Uterus (tissue), 4 donors: ENCODE measurements around the gene SNX8. TPM values are rescaled to one million over a fixed set of nuclear protein-coding genes. Genes with fewer than 3 reads are reported as not detected.

Source experiments
- DNase-seq, 2 donors: peaks; one replicate each; pipeline ENCODE4 v3.0.0-alpha.2; 2019 to 2020
- H3K27ac ChIP-seq, 2 donors: fragments of 200-600 bp; sonication (generic); 1 replicate in 1 of 2; 2 replicates in 1 of 2; pipeline ENCODE4 v1.5.1; 2016 to 2018
- H3K27me3 ChIP-seq, 2 donors: fragments of 200-600 bp; sonication (generic); one replicate each; pipeline ENCODE4 v1.5.1; 2018 to 2019; ENCODE audit warnings: control low read depth in 1 of 2
- H3K36me3 ChIP-seq, 2 donors: fragments of 200-600 bp; sonication (generic); one replicate each; pipeline ENCODE4 v1.5.1; 2019; ENCODE audit warnings: control low read depth in 1 of 2
- H3K4me1 ChIP-seq, 2 donors: fragments of 200-600 bp; sonication (generic); one replicate each; pipeline ENCODE4 v1.5.1; 2018 to 2019; ENCODE audit warnings: control low read depth in 1 of 2
- H3K4me3 ChIP-seq, 2 donors: fragments of 200-600 bp; sonication (generic); 1 replicate in 1 of 2; 2 replicates in 1 of 2; pipeline ENCODE4 v1.5.1; 2018 to 2019; ENCODE audit warnings: mild to moderate bottlenecking in 1 of 2
- H3K9me3 ChIP-seq, 2 donors: fragments of 200-600 bp; sonication (generic); one replicate each; pipeline ENCODE4 v1.5.1; 2019; ENCODE audit warnings: control low read depth in 1 of 2
- POLR2A ChIP-seq, 2 donors: fragments of 450-650 bp; IDR thresholded peaks; one replicate each; pipeline ENCODE4 v1.6.1; 2016; ENCODE audit warnings: antibody characterized with exemption in 2 of 2, mild to moderate bottlenecking in 1 of 2, moderate library complexity in 1 of 2
- intact Hi-C: fragments of 100-400 bp; cut with DNase I; formaldehyde crosslinking; loops from one replicate; pipeline ENCODE4 v1.15.1; 2023; ENCODE audit warnings: low total_unique reads
- total RNA-seq, 4 donors: library from RNA; depleted of rRNA in 3 of 4; stranded (reverse); fragments of >200 nt in 3 of 4; gene quantifications; one replicate each; pipeline versions ENCODE4 v1.1.0 to v1.2.4, GENCODE V29; 2014 to 2023
- TF ChIP-seq, protein P1 (sequence below), 4 experiments: fragments of 200-600 bp in 2 of 4; fragments of 450-650 bp in 2 of 4; sonication (generic) in 2 of 4; IDR thresholded peaks; one replicate each; pipeline ENCODE4 v1.5.1; 2016 to 2019; ENCODE audit warnings: antibody characterized with exemption in 4 of 4, mild to moderate bottlenecking in 2 of 4, moderate library complexity in 1 of 4
- donor health status: DM: yes; HTN: yes; CAD: no.

Gene SNX8, protein sequence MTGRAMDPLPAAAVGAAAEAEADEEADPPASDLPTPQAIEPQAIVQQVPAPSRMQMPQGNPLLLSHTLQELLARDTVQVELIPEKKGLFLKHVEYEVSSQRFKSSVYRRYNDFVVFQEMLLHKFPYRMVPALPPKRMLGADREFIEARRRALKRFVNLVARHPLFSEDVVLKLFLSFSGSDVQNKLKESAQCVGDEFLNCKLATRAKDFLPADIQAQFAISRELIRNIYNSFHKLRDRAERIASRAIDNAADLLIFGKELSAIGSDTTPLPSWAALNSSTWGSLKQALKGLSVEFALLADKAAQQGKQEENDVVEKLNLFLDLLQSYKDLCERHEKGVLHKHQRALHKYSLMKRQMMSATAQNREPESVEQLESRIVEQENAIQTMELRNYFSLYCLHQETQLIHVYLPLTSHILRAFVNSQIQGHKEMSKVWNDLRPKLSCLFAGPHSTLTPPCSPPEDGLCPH
- total RNA-seq = 10 to 100 TPM in 3 of 4 donors, under 1 TPM in 1; 0.29 to 75.3 (median 30.5) TPM

DNA sequence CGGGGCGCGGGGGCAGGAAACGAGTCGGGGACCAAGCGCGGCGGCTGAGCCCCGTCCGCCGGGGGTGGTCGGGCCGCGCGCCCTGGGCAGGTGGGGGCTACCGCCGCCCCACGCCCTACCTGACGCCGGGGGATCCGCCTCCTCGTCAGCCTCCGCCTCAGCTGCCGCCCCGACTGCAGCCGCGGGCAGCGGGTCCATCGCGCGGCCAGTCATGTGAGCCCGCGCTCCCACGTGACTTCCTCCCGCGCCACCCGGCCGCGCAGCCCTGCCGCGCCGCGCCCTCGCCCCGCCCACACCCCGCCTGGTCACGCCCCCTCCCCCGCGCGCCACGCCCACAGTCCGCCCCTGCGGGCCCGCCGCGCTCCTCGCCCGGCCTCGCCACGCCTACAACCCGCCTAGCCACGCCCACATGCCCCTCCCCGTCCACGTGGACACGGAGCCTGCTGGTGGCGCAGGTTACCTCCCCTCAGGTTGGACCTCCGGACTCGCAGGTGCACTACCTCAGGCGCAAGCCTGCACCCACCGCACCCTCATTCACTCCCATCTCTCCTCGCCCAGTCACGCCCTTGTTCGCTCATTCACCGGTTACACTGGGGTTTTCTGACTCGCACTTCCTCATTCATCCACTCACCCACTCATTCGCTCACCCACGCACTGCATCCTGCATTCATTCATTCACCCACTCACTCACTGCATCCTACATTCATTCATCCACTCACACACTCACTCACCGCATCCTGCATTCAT, at the start of gene SNX8:
SNX8 (minus strand) TSS at position 233 of the 747 bp plus-strand sequence; CDS start at position 213, 20 bp downstream.
- peak; percentile 47 to 64 for TF ChIP-seq POLR2A (IDR thresholded peaks at IDR 0.05)
- TF ChIP-seq, protein P1, sequence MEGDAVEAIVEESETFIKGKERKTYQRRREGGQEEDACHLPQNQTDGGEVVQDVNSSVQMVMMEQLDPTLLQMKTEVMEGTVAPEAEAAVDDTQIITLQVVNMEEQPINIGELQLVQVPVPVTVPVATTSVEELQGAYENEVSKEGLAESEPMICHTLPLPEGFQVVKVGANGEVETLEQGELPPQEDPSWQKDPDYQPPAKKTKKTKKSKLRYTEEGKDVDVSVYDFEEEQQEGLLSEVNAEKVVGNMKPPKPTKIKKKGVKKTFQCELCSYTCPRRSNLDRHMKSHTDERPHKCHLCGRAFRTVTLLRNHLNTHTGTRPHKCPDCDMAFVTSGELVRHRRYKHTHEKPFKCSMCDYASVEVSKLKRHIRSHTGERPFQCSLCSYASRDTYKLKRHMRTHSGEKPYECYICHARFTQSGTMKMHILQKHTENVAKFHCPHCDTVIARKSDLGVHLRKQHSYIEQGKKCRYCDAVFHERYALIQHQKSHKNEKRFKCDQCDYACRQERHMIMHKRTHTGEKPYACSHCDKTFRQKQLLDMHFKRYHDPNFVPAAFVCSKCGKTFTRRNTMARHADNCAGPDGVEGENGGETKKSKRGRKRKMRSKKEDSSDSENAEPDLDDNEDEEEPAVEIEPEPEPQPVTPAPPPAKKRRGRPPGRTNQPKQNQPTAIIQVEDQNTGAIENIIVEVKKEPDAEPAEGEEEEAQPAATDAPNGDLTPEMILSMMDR (IDR thresholded peaks at IDR 0.05) = peak in 2 of 4 experiments; percentile 3 to 13
- Histone ChIP-seq H3K4me1 (no peaks in the 10 kb centered on the region), H3K4me3 (peak within 1 kb of the TSS; percentile 71 to 86), H3K9me3 (no peaks in the 10 kb centered on the region), H3K27me3 (no peaks in the 10 kb centered on the region), H3K27ac (peak within 1 kb of the TSS; percentile 71 to 72), H3K36me3 (no peaks in the 10 kb centered on the region)
- peak; percentile 87 to 92 for DNase-seq
- intact Hi-C loops = no loop called here

DNA sequence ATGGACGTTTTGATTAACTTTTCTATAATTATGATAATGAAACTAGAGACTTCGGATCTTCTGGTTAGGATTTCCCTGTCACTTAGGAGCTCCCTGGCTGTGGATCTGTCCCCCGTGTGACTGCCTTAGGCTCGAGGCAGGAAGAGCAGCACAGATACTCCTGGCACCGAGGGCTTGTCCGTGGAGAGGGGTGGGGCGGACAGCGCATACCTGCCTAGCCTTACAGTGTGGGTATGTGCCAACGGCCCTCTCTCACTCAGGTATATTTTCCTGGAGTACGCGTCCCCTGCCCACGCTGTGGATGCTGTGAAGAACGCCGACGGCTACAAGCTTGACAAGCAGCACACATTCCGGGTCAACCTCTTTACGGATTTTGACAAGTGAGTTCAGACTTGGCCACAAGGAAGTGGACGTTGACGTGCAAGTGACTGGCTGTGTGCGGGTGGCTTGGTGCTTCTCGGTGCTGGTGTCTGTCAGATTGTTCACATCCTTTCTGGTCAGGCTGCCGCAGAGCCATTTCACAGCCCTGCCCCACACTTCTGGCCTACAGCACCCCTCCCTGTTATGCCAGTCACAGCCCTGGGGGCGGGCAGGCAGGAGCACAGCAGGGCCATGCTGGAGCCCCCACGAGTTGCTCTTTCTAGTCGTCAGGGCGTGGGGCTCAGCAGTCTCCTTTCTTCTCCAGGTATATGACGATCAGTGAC, 48.3 kb upstream of the SNX8 start:
- Histone ChIP-seq H3K4me1 (peaks cover 0 to 8% of the 10 kb centered on the region in 2 donors), H3K27me3 (no peaks in the 10 kb centered on the region), H3K4me3 (no peak overlapping the region), H3K36me3 (no peaks in the 10 kb centered on the region), H3K9me3 (no peaks in the 10 kb centered on the region), H3K27ac (no peak overlapping the region)
- TF ChIP-seq POLR2A (IDR thresholded peaks at IDR 0.05) = no peak
- TF ChIP-seq, protein P1 (IDR thresholded peaks at IDR 0.05) = no peak
- DNase-seq = no peak
- intact Hi-C loops = no loop called here

DNA sequence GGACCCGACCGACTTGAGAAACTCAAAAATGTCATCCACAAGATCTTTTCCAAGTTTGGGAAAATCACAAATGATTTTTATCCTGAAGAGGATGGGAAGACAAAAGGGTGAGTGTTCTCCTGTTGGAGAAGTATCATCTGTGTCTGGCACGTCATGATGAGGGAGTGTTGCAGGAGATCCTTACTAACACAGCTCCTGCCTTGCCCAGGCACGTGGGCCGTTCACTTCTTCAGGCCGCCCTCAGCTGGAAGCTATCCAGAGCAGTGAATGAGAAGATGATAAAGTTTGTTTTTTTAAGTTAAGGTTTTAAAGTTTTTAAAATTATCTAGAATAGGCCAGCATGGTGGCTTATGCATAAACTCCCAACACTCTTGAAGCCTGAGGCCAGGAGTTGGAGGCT, 46.6 kb upstream of the SNX8 start:
- intact Hi-C loops = no loop called here
- Histone ChIP-seq H3K4me3 (no peak overlapping the region), H3K9me3 (no peaks in the 10 kb centered on the region), H3K27ac (no peak overlapping the region), H3K36me3 (no peaks in the 10 kb centered on the region), H3K27me3 (no peaks in the 10 kb centered on the region), H3K4me1 (peaks cover 6 to 22% of the 10 kb centered on the region in 2 donors)
- TF ChIP-seq POLR2A (IDR thresholded peaks at IDR 0.05) = no peak
- TF ChIP-seq, protein P1 (IDR thresholded peaks at IDR 0.05) = no peak
- no peak for DNase-seq

DNA sequence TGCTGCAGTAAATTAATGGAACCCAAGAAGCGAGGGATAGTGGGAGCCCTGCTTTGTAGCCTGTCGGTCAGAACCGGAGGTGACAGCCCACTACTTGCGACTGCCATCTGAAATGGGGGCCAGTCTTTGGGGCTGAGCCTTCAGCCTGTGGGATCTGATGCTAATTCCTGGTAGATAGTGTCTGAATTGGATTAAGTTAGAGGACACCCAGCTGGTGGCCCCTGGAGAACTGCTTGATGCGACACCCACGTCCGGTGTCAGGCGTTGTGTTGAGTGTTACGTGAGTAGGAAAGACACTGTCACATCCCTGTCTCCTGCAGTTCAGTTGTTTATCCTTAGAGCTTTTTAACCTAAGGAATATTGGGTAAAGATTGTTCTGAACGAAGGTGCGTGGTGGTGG, 45.4 kb upstream of the SNX8 start:
- H3K9me3 ChIP-seq = no peaks in the 10 kb centered on the region
- DNase-seq = no peak
- TF ChIP-seq POLR2A (IDR thresholded peaks at IDR 0.05) = no peak
- TF ChIP-seq, protein P1 (IDR thresholded peaks at IDR 0.05) = no peak
- no peaks in the 10 kb centered on the region for H3K36me3 ChIP-seq
- H3K27ac ChIP-seq = no peak overlapping the region
- H3K27me3 ChIP-seq = no peaks in the 10 kb centered on the region
- intact Hi-C loops = loop anchor here (10.0 kb wide), 1 partner anchor 115 kb away; the partner anchor contains the start of genes MRM2 and NUDT1
- no peak overlapping the region for H3K4me3 ChIP-seq
- H3K4me1 ChIP-seq = peaks cover 6 to 22% of the 10 kb centered on the region in 2 donors
